Loucy (cell line): ENCODE measurements around the gene CAMK2D.

Source experiments
- CTCF ChIP-seq: fragments of 200-600 bp; sonication (generic); conservative IDR thresholded peaks from 2 replicates; pipeline ENCODE4 v1.5.1; 2014; ENCODE audit warnings: mild to moderate bottlenecking, antibody characterized with exemption, low read length
- EZH2phosphoT487 ChIP-seq: fragments of 200-600 bp; IDR thresholded peaks from 2 replicates; pipeline ENCODE4 v1.6.1; 2018; ENCODE audit warnings: antibody characterized with exemption, mild to moderate bottlenecking, moderate library complexity, borderline replicate concordance

- TF ChIP-seq CTCF (no peak), EZH2phosphoT487 (no peak)
Measured at GRCh38 chr4:113524505-113525186, 236.9 kb downstream of the CAMK2D start.
